SH-SY5Y (cell line): ENCODE measurements around the gene ID1.

Source experiments
- GATA2 ChIP-seq: IDR thresholded peaks from 2 replicates; pipeline ENCODE4 v1.6.1; 2011; ENCODE audit warnings: mild to moderate bottlenecking, low read depth, low read length
- GATA3 ChIP-seq: IDR thresholded peaks from 2 replicates; pipeline ENCODE4 v1.6.1; 2011; ENCODE audit warnings: low read depth, mild to moderate bottlenecking, low read length, moderate library complexity

DNA sequence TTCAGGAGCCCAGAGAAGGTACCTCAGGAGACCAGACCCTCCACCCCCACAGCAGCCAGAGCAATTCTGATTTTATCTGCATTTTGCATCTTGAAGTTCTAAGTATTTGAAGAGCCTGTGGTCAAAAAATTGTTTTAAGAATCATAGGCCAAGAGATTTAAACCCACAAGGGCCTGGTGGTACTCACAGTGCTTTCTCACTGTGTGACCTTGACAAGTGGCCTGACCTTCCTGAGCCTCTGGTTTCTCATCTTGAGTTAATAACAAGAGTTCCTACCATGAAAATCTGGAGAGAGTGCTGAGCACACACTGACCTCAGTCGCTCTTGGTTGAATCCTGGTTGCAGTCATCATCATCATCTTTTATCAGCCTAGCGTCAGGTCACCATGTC is 45.4 kb upstream of the ID1 start:
- TF ChIP-seq GATA2 (no peak), GATA3 (no peak)
